Mesothelial cell of epicardium (in vitro differentiated cells): ENCODE results near the gene NFATC1. TPM values are rescaled to one million over a fixed set of nuclear protein-coding genes. Genes with fewer than 3 reads are reported as not detected.
A peak's percentile ranks its signal among the peaks of the same experiment; 100 is the strongest.

Experiments
- DNase-seq, 2 experiments: peaks; one replicate each; pipeline ENCODE4 v3.0.0; 2021; ENCODE audit warnings: low spot score in 2 of 2; ENCODE audit not compliant: unreplicated experiment in 2 of 2
- H3K27ac Mint-ChIP-seq: 2 replicates; pipeline ENCODE4 v1.8.0; 2021; ENCODE audit warnings: mixed read lengths
- H3K27me3 Mint-ChIP-seq: 2 replicates; pipeline ENCODE4 v1.8.0; 2021; ENCODE audit warnings: low read depth, mixed read lengths
- H3K36me3 Mint-ChIP-seq: 2 replicates; pipeline ENCODE4 v1.8.0; 2021; ENCODE audit warnings: mixed read lengths
- H3K4me1 Mint-ChIP-seq: 2 replicates; pipeline ENCODE4 v1.8.0; 2021; ENCODE audit warnings: mixed read lengths
- H3K4me3 Mint-ChIP-seq: 2 replicates; pipeline ENCODE4 v1.8.0; 2021; ENCODE audit warnings: mild to moderate bottlenecking, moderate library complexity, mixed read lengths
- H3K9me3 Mint-ChIP-seq: 2 replicates; pipeline ENCODE4 v1.8.0; 2021; ENCODE audit warnings: mixed read lengths
- total RNA-seq: library from RNA; stranded (reverse); gene quantifications from 3 replicates; pipeline ENCODE4 v1.2.1, GENCODE V29; 2021
- TF ChIP-seq, protein P1 (sequence below): fragments of 200-600 bp; sonication (generic); IDR thresholded peaks from one replicate; pipeline ENCODE4 v1.5.0; 2021; ENCODE audit warnings: antibody characterized with exemption; ENCODE audit not compliant: unreplicated experiment

NFATC1 gene
- total RNA-seq, 1 donor from 2014 or later, result 13.4 TPM

- DNase-seq, result no peak
- Mint-ChIP-seq H3K36me3 (no peaks in the 10 kb centered on the region), H3K4me3 (no peak overlapping the region), H3K4me1 (peaks cover 10% of the 10 kb centered on the region), H3K27ac (peak overlapping the region; percentile 47), H3K9me3 (no peaks in the 10 kb centered on the region), H3K27me3 (no peaks in the 10 kb centered on the region)
- TF ChIP-seq, protein P1, sequence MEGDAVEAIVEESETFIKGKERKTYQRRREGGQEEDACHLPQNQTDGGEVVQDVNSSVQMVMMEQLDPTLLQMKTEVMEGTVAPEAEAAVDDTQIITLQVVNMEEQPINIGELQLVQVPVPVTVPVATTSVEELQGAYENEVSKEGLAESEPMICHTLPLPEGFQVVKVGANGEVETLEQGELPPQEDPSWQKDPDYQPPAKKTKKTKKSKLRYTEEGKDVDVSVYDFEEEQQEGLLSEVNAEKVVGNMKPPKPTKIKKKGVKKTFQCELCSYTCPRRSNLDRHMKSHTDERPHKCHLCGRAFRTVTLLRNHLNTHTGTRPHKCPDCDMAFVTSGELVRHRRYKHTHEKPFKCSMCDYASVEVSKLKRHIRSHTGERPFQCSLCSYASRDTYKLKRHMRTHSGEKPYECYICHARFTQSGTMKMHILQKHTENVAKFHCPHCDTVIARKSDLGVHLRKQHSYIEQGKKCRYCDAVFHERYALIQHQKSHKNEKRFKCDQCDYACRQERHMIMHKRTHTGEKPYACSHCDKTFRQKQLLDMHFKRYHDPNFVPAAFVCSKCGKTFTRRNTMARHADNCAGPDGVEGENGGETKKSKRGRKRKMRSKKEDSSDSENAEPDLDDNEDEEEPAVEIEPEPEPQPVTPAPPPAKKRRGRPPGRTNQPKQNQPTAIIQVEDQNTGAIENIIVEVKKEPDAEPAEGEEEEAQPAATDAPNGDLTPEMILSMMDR, result no peak
These were observed 90.1 kb downstream of the NFATC1 start for GRCh38 chr18:79485788-79486355.

- Mint-ChIP-seq H3K9me3 (no peaks in the 10 kb centered on the region), H3K4me3 (no peak overlapping the region), H3K27ac (no peak overlapping the region), H3K27me3 (no peaks in the 10 kb centered on the region), H3K4me1 (peaks cover 10% of the 10 kb centered on the region), H3K36me3 (no peaks in the 10 kb centered on the region)
- TF ChIP-seq, protein P1, result no peak
- no peak for DNase-seq
These were observed 90.8 kb downstream of the NFATC1 start for GRCh38 chr18:79486356-79487182.

- Mint-ChIP-seq H3K4me3 (no peak overlapping the region), H3K27me3 (no peaks in the 10 kb centered on the region), H3K27ac (no peak overlapping the region), H3K4me1 (peaks cover 10% of the 10 kb centered on the region), H3K36me3 (no peaks in the 10 kb centered on the region), H3K9me3 (no peaks in the 10 kb centered on the region)
- DNase-seq, result peak in 1 of 2 experiments; percentile 12
- TF ChIP-seq, protein P1, result no peak
These were observed 91.6 kb downstream of the NFATC1 start for GRCh38 chr18:79487183-79487800.

DNA sequence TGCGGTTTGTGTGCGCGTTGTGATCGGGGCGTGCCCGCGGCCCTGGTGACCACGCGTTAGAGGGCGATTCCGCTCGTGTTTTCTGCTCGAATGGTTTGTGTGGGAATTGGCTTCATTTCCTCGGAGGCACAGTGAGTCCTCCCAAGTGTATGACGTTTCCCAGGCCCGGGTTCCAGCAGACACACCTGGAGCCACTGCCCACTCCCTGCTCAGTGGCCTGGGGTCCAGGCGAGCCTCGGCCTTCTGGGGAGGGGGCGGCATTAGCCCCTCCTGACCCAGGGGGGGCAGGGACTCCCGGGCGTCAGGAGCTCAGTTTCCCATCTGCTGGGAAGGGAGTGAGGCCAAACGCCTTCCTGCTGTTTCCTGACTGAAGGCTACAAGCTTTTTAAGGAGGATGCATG, 92.1 kb downstream of the NFATC1 start:
- TF ChIP-seq, protein P1, result no peak
- DNase-seq, result no peak
- no peak overlapping the region for H3K27ac Mint-ChIP-seq
- no peaks in the 10 kb centered on the region for H3K36me3 Mint-ChIP-seq
- no peaks in the 10 kb centered on the region for H3K9me3 Mint-ChIP-seq
- H3K27me3 Mint-ChIP-seq, result no peaks in the 10 kb centered on the region
- peaks cover 10% of the 10 kb centered on the region for H3K4me1 Mint-ChIP-seq
- no peak overlapping the region for H3K4me3 Mint-ChIP-seq

GRCh38 chr18:79488311-79489050, 92.8 kb downstream of the NFATC1 start:
- DNase-seq, result no peak
- no peaks in the 10 kb centered on the region for H3K9me3 Mint-ChIP-seq
- H3K27me3 Mint-ChIP-seq, result no peaks in the 10 kb centered on the region
- no peak overlapping the region for H3K27ac Mint-ChIP-seq
- peaks cover 10% of the 10 kb centered on the region for H3K4me1 Mint-ChIP-seq
- TF ChIP-seq, protein P1, result no peak
- no peak overlapping the region for H3K4me3 Mint-ChIP-seq
- H3K36me3 Mint-ChIP-seq, result no peaks in the 10 kb centered on the region
